Fibroblast of skin of scalp (primary cell): ENCODE measurements around the gene FXYD2. TPM values are rescaled to one million over a fixed set of nuclear protein-coding genes. Genes with fewer than 3 reads are reported as not detected.
"Not testable (repeated sequence)": the region's sequence is repeated elsewhere in the genome, so short reads cannot be mapped to it uniquely, and the experiment has no call there.

Experiments
- DNase-seq: peaks from one replicate; pipeline ENCODE4 v3.0.0-alpha.2; 2013
- polyA plus RNA-seq, 2 experiments: library from polyadenylated mRNA; unstranded; fragments of 120-200 nt; gene quantifications; one replicate each; pipeline ENCODE4 v1.2.1, GENCODE V29; 2013; ENCODE audit not compliant: insufficient read length in 2 of 2

Gene FXYD2
- not detected for polyA plus RNA-seq (2013, experiment 1 of 2; ENCODE audit: insufficient read length)
- 1.8 TPM for polyA plus RNA-seq (2013, experiment 2 of 2; ENCODE audit: insufficient read length)

DNA sequence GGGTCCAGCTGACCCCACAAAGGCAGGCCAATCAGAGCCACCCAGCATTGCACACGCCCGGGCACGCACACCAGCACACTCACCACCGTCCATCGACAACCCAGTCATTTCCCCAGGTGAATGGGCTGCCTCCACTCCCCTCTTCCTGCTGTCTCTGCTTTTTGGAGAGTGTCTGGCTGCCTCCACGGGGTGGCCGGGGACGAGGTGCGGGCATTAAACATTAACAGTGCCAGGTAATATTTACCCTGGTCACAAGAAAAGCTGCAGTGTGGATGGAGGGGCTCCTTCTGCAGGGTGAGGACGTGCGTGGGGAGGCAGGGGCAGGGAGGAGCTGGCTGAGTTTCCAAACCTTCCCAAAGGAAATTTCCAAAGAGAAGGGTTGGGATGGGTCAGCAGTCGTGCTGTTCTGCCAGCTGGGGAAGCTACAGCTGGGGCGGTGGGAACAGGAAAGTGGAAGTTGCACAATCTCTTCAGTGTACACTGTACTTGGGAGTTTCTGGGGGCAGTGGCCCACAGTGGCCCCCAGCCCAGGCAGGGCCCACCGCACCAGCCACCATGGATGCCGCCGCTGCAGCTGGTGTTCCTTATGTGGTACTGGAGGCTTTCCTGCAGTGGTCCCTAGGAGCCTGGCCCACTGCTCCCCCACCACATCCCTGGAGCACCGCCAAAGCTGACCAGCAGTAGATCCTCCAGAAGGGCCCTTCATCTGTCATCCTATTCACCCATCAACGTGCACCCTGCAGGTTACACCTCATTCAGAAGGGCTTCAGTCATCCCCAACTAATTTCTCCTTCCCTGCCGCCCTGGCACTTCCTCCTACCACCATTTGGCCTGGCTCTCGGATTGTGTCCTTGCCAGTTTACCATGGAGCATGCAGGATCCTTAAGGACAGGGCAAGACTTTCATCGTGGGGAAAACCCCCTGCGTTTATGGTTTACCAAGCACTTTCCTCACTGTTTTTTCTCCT is at the start of gene FXYD2:
Gene FXYD2, minus strand, starts transcription at position 174 of the 967 bp plus-strand sequence. Its CDS starts 66 bp downstream, at position 108.
- no peak for DNase-seq

DNA sequence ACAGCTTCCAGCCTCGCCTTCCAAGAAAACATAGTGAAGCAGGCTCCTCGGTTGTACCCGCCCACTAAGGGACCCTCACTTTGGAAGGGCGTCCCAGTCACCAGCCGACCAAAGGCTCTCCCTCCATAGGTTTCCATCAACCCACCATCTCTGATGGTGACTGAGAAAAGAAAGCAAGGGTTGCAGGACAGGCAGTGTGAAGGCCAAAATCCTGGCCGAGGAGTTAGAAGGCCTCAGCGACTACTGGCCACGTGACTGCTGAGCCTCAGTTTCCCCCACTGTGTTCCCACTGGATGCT is 49.2 kb upstream of the FXYD2 start:
- DNase-seq: no peak

DNA sequence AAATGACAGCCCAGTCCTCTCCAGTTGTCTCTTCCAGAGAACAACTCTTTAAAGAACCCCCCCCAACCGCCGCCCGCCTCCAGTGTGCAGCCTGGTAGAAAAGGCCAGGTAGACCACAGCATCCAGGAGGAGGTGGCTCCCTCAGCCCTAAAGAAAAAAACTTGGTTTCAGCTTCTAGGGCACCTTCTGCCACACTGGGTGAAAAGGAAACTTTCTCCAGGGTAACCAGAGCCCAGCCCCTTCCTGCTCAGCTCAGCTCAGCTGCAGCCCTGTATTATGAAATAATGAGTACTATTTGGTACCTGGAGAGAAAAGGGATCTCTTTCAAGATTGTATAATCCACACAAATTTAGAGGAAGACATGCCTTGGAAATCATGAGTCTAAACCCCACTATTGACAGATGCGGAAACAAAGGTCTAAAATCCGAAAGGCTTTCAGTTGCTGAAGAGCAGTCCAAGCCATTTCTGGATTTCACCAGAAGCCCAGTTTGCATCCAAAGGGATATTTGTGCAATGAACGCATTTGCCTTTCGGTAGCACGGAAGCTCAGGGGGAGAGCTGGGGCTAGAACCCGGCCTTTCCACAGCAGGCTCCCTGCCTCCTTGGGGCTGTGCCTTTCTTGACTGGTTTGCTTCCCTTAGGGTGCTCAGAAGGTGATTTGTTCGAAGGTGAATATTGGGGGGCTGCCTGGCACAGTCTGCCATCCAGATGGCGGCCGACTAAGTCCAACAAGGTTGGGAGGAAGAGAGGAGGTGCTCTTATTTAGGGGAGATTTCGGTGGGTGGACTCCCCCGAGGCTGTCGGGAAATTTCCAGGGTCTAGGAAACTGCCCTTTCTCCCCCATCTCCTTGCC is 48.7 kb upstream of the FXYD2 start:
- DNase-seq: no peak

DNA sequence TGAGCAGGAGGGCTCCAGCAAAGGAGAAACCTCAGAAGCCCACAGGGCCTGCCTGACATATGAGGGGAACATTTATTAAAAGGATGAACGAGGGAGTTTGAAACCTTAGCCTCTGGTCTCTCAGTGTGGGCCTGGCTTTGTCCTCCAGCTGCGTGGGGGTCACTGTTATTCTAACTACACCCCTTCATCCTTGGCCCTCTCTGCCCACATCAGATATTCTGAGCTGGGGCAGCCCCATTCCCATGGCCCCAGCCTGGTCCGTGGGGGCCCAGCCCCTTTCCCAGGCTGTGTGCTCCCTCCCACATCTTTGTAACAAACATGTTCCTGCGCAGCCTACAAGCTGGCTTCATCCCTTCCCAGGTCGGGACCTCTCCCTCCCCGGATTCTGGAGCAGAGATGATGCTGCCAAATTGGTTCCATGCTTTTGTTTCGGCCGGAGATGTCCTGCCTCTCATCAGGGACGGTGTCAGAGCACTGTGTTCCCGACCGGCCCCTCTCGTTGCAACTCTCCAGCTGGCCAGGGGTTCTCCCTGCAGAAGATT is 47.9 kb upstream of the FXYD2 start:
- DNase-seq: no peak

DNA sequence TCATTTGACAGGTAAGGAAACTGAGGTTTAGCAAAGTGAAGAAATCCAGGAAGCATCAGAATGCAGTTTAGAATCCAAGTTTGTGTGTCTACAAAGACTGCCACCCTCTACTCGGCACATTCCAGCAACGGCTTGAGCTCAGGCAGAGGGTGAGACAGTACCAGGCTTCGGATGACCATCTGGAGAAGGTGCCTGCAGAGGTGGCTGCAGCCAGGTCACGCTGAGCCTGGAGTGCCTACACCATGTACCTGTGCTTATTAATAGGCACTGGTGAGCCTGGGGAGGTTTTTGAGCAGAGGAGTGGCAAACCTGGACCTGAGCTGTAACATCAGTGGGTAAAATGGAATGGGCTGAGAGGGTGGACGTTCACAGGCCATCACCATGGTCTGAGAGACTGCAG is 47.2 kb upstream of the FXYD2 start:
- no peak for DNase-seq

DNA sequence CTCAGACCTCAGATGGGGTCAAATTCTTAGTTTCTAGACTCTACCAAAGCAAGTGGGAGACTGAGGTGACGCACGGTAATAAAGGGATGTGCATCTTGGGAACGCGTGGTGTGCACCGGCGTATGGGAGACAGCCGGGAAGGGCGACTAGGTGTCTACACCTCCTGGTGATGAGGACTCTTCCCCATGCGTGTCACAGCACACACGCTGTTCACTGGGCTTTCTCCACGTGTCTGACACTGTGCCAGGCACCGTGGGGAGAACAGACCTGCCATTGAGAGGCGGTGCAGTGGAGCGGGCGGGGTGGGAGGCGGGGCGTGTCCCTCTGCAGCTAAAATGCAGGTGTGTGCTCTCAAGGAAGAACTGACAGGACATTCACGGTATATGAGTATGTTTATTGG is 46.6 kb upstream of the FXYD2 start:
- no peak for DNase-seq

DNA sequence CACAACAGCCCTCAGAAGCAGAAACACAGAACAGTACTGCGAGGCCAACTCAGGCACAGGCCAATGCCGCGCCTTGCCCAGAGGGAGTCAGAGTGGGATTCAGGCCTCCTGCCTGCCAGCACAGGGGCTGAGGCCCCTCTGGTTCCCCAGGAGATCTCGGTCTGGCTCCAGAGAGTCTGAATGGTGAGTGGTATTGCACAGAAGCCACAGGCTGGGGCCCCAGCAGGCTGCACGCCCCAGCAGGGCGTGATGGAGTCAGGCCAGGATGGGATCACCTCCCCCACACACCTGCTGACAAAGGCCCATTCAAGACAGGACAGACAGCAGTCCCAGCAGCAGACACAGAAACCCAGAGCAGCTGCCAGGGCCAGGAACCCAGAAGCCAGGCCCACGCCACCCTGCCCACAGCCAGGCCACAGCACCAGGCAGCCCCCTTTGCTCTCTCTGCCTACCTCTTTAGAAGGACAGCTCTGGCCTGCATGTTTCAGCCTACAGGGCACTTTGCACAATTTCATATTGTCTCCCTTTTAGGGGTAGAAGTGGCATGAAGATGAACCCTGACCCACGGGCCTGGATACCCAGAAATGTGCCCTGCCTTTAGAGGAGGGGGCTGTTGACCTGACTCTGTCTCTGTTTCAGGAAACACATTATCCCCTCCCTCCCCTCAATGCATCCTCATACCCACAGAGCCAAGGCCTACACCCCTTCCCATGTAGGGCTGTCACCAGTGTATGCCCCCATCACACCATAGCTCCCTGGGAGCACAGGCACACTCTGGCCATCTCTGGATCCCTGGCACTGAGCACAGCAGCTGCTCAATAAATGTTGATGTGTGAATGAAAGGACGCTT is 45.8 kb upstream of the FXYD2 start:
- no peak for DNase-seq

DNA sequence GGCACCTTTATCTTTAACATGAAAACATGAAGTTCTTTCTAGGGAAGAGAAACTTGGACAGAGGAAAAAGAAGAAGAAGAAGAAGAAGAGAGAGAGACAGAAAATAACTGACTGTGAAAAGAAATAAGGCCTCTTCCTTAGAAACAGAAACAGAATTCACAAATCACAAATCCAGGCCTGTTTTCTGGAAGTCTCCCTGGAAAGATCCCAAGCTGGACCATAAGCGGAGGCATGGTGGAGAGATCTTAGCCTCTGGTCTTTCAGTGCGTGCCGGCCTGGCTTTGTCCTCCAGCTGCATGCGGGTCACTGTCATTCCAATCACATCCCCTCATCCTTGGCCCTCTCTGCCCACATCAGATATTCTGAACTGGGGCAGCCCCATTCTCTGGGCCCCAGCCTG is 45.1 kb upstream of the FXYD2 start:
- no peak for DNase-seq

DNA sequence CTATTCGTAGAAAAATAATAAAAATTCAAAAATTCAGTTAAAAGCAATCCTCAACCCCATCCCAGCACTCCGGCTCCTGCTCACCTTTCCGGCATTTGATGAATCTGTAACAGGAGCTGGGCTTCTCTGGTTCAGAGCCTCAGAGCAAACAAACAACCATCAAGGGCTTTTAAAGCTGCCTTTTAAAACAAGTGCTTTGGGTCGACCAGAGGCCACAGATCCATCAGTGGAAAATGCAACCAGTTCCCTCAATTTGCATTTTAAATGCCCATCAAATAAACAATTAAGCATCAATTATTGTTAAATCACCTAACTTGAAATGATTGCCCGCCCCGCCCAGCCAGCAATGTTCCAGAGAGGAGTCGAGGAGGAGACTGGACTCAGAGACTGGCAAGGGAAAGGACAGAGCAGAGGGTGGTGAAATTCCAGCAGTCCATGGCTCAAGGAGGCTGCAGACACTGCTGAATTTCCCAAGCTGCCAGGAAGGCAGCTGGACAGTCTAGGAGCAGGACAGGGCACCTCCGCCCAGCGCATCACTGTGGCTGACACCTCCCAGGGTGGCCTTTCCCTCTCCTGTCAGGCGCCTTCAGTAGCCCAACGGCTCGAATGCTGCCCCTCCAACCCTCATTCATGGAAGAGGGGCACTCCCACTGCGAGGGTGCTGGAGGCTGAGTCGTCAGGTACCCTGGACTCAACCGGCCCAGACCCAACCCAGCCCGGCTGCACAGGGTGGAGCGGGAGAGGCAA is 44.4 kb upstream of the FXYD2 start:
- no peak for DNase-seq

DNA sequence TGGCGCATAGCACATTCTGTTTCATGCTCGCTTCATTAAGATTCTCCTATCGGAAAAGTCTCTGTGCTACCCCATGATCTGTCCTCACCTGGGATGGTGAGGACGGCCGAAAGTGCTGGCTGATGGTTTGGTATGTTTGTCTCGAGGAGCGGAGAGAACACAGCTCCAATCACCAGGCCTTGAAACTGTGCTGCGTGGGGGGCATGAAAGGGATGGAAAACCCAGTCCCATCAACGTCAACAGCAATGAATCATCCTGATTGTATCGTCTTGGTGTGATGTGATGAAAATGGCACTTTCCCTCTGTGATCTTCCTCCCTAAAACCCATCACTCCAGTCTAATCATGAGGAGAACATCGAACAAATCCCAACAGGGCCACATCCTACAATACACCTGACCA is 43.5 kb upstream of the FXYD2 start:
- no peak for DNase-seq

DNA sequence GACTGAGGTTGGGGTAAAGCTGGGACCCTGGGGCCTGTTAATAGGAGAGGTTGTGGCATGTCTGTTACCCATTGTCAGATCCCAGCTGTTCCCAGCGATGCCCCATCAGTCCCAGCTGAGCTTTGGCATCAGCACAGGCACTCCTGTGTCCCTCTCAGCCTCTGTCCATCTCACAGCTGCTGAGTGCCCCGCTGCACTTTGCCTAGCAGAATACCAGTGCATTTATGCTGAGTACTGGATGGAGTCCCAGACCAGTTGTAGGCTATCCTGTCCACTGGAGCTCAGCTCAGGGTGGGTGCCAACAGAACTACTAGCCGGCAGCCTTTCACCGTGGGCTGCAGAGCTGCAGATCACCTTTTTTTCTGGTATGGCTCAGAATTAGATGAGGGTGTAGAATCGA is 42.0 kb upstream of the FXYD2 start:
- no peak for DNase-seq

DNA sequence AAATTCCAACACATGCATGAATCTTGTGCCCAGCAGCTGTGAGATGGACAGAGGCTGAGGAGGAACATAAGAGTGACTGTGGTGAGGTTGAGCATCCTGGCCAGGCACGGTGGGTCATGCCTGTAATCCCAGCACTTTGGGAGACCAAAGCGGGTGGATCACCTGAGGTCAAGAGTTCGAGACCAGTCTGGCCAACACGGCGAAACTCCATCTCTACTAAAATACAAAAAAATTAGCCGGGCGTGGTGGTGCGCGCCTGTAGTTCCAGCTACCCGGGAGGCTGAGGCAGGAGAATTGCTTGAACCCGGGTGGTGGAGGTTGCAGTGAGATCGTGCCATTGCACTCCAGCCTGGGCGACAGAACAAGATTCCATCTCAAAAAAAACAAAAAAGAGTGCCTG is 41.0 kb upstream of the FXYD2 start:
- DNase-seq: not testable (repeated sequence)

DNA sequence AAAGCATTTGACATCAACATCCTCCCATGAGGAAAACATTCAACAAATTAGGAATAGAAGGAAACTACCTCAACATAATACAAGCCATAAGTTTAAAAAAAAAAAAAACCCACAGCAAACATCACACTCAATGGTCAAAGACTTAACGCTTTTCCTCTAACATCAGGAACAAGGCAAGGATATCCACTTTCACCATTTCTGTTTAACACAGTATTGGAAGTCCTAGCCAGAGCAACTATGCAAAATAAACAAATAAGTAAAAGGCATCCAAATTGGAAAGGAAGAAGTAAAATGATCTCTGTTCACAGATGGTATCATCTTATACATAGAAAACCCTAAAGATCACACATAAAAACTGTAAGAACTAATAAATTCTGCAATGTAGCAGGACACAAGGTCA is 38.8 kb upstream of the FXYD2 start:
- no peak for DNase-seq

DNA sequence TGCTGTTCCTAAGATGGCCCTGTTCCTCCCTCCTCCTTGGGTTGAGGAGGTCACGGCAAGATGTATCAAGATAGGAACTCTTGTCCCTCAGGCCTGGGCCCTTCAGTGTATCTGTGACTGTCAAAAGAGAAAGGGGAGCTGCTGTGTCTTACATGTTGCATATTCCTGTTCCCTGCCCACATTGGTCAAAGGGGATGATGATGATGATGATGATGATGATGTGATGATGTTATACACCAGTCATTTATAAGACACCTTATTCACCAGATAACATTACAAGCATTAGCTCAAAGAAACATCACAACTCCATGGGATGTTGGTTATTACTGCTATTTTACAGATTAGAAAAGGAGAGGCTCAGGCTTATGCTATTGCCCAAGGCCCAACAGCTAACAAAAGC is 38.2 kb upstream of the FXYD2 start:
- no peak for DNase-seq

DNA sequence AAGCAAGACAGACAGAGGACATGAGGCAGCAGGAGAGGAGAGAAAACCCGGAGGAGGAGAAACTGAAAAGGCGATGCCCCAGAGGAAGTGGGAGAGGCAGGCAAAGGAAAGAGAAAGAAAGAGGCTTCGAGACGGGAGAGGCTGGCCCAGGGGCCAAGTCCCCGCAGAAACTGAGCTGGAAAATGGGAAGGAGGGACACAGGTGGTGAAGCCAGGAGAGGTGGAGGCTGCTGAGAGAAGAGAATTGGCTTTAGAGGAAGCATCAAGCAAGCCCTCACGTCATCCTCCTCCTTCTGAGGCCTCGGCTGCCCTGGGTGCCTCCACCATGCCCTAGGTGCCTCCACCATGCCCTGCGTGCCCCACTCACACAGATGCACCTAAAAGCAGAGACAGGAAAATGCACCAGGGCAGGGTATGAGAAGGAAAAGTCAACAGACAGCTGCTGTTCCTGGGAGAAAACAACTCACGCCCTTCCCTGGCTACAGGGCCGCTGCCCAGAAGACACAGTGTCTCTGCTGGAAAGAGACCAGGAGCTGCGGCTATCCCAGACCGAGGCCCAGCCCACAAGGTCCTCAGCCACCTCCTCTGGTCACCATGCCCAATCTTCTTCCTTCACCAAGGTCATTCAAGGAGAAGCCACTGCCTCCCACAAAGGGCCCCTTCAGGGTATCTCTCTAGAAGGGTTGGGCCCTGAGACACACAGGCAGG is 37.6 kb upstream of the FXYD2 start:
- no peak for DNase-seq

DNA sequence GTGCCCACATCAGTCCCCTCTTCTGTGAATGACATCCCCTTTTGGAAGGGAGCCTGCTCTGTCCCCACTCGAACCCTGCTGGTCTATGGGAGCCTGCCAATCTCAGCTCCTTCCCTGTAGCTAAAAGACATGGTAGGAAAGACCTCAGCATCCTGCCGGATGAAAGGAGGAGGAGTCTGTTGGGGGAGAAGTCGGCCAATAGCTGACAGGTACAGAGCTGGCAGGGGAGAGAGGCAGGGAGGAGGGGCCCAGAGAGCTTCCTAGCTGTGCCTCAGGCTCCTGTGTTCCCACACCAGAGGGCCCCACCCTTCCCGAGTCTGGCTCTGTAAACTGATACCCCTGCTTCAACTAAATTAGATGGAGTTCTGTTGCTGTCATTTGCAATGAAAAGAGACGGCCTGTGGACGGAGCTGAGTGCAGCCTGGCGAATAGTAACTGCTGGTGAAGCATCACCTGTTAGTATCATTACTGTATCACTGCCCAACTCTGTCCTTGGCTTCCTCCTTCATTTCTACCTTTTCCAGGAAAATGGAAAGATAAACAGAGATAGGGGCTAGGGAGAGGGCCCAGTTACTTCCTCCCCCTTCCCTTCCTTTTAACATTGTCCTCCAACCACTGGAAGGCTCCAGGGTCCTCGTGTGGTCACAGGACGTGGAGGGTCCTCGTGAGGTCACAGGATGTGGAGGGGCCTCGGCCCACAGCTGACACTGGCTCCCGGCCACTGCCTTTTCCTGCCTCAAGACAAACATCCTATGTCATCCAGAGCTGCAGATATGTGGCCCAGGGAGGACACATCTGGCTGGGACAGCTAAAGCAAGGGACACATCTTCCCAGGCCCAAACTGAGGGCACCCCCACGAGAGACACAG is 36.8 kb upstream of the FXYD2 start:
- DNase-seq: no peak

DNA sequence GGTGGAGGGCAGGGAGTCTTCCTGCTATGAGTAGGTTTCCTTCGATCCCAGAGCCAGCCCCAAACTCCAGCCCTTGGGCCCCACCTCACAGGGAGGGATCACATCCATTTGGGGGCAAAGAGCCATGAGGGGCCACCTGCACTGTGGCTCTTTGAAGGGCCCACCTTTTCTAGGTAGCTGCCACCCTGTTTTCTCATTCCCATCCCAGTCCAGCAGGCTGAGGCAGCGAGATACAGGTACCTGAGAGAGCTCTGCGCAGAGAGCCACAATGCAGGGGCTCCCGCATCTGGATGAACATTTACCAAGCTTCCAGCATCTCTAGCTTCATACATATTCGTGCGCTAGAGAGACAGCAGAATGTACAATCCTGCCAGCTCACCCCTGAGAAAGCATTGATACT is 35.6 kb upstream of the FXYD2 start:
- DNase-seq: no peak

DNA sequence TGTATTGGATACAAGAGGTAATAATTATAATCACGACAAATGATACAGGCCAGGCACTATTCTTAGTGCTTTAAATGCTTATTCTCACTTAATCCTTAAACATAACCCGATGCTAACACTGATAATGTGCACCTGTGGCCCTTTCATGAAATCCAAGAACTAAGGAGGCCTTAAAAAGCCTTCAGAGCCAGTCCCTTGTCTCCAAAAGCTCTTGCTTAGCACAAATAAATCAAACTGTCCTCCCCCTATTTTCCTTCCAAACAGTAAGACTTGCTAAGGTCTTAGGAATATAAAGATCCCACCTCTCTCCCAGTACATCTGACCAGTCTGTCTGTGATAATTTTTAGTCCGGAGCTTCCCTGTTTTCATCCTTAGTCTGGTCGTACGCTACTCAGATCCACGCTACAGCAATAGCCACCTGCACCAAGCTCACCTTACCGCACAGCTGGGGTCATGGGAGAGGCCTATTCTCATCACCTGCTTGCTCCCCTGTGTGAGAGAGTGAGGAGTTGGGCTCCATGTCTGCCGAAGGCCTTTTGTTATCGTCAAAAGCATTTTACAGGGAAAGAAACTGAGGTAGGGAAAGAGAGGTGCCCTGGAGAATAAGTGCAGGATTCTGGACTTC is 35.1 kb upstream of the FXYD2 start:
- no peak for DNase-seq

DNA sequence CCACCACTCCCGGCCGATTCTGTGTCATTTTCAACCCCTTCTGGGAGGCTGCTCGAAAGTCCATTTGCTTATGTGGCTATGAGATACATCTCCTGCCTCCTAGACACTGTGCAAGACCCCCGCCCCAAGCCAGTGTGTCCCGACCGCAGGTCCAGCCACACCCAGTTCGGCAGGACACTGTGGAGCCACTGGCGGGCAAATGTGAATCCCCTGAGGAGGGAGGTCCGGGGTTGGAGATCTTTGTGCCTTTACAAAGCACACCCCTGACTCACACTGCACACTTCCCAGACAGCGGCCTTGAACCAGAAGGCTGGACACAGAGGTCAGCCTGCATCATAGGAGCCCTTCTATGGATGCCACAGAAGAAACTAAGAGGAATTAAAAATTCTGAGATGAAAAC is 34.5 kb upstream of the FXYD2 start:
- DNase-seq: no peak
